ENCODE measurements around the gene TLDC2.

DNA sequence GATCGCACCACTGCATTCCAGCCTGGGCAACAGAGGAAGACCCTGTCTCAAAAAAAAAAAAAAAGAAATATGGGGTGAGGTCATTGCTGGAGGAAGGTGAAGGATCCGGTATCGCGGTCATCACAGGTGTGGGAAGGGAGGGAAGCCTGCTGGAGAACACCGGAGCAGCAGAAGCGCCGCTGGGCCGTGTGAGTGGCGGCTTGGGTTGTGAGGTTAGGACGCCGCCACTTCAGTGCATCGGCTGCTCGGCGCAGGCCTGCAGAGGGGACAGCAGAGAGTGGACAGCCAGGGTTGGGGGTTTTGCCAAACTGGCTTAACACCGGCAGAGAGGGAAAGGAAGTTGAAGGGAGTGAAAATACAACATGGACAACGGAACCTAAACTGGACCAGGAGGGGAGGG lies 5.4 kb downstream of the TLDC2 start:
- TF ChIP-seq POLR2A (IDR thresholded peaks at IDR 0.05; ENCODE audit: low read depth, low read length) (no peak), POLR2AphosphoS5 (IDR thresholded peaks at IDR 0.05; ENCODE audit: low read depth, low read length) (no peak), SPI1 (IDR thresholded peaks at IDR 0.05; ENCODE audit: low read depth, low read length) (no peak)

Measured in GM12891 (cell line).